Endothelial cell of umbilical vein (primary cell): Measurements from ENCODE around the gene PCSK6. TPM values are rescaled to one million over a fixed set of nuclear protein-coding genes. Genes with fewer than 3 reads are reported as not detected.

ENCODE experiments used
- BruUV-seq: library from RNA; stranded (reverse); fragments of 400-500 nt; replicated peaks from 2 replicates; lab custom pipeline; 2021; lab: Mats Ljungman, UMichigan
- CTCF ChIA-PET: fragments of 300-600, 350-600 bp; sonication (Branson Sonifier 250); formaldehyde crosslinking; loops from one replicate; lab custom pipeline; 2021; ENCODE audit warnings: antibody characterized with exemption, inconsistent platforms; lab: Charles Lee
- POLR2A ChIA-PET: fragments of 300-600, 350-600 bp; sonication (Branson Sonifier 250); formaldehyde crosslinking; loops from one replicate; lab custom pipeline; 2021; ENCODE audit warnings: antibody characterized with exemption, inconsistent platforms; lab: Charles Lee
- DNase-seq: peaks from one replicate; pipeline ENCODE4 v3.0.0-alpha.2; 2011; ENCODE audit warnings: low read depth, low spot score
- FAIRE-seq: peaks from 2 replicates; lab custom pipeline; 2011; peaks lifted over from hg19 to GRCh38; lab: Jason Lieb, UNC
- H2AFZ ChIP-seq: 2 replicates; pipeline ENCODE4 v1.6.0; 2012; ENCODE audit warnings: low read depth, low read length, control low read depth, inconsistent platforms
- H3K27ac ChIP-seq: 2 replicates; pipeline ENCODE4 v1.5.1; 2011; ENCODE audit warnings: low read depth, mild to moderate bottlenecking, control low read depth, low read length, moderate library complexity; ENCODE audit not compliant: insufficient read depth
- H3K27me3 ChIP-seq, 2 experiments: 2 replicates each; pipeline versions ENCODE4 v1.6.0 to v1.6.1; 2011; ENCODE audit warnings: low read length in 2 of 2, mixed read lengths in 1 of 2; ENCODE audit not compliant: control insufficient read depth in 2 of 2, insufficient read depth in 2 of 2
- H3K36me3 ChIP-seq, 2 experiments: 2 replicates in 1 of 2; 3 replicates in 1 of 2; pipeline ENCODE4 v1.5.1; 2011; ENCODE audit warnings: low read length in 2 of 2, mild to moderate bottlenecking in 1 of 2, moderate library complexity in 1 of 2; ENCODE audit not compliant: control insufficient read depth in 2 of 2, insufficient read depth in 2 of 2; ENCODE audit errors: extremely low read depth in 1 of 2
- H3K4me1 ChIP-seq: 3 replicates; pipeline ENCODE4 v1.5.1; 2011; ENCODE audit warnings: mild to moderate bottlenecking, low read length; ENCODE audit not compliant: control insufficient read depth, insufficient read depth; ENCODE audit errors: extremely low read depth
- H3K4me2 ChIP-seq: 2 replicates; pipeline ENCODE4 v1.6.1; 2011; ENCODE audit warnings: low read length, control low read depth, mixed read lengths; ENCODE audit not compliant: insufficient read depth
- H3K4me3 ChIP-seq, 3 experiments: fragments of 200-600 bp in 1 of 3; sonication (generic), shearing (Covaris generic) in 1 of 3; replicated peaks in 1 of 3; 2 replicates each; pipeline ENCODE4 v1.5.1; 2011 to 2016; ENCODE audit warnings: control low read depth in 3 of 3, low read length in 3 of 3, mild to moderate bottlenecking in 2 of 3, inconsistent platforms in 1 of 3, low read depth in 1 of 3, moderate library complexity in 1 of 3; ENCODE audit not compliant: insufficient read depth in 1 of 3
- H3K79me2 ChIP-seq: 2 replicates; pipeline ENCODE4 v1.6.0; 2012; ENCODE audit warnings: low read length, inconsistent platforms; ENCODE audit not compliant: control insufficient read depth, insufficient read depth
- H3K9ac ChIP-seq: replicated peaks from 2 replicates; pipeline ENCODE3; 2011; ENCODE audit warnings: low read length, control low read depth; ENCODE audit not compliant: insufficient read depth; ENCODE audit errors: extremely low read depth
- H3K9me1 ChIP-seq: replicated peaks from 3 replicates; pipeline ENCODE4 v1.6.0; 2011; ENCODE audit warnings: mild to moderate bottlenecking, low read length; ENCODE audit not compliant: control insufficient read depth, insufficient read depth; ENCODE audit errors: extremely low read depth
- H3K9me3 ChIP-seq: replicated peaks from 2 replicates; pipeline ENCODE4 v1.5.1; 2012; ENCODE audit warnings: low read length, inconsistent platforms; ENCODE audit not compliant: control insufficient read depth, insufficient read depth
- H4K20me1 ChIP-seq: replicated peaks from 2 replicates; pipeline ENCODE3; 2011; ENCODE audit warnings: mild to moderate bottlenecking, low read length; ENCODE audit not compliant: control insufficient read depth, insufficient read depth; ENCODE audit errors: extremely low read depth
- EZH2 ChIP-seq: IDR thresholded peaks from 2 replicates; pipeline ENCODE4 v1.6.1; 2012; ENCODE audit warnings: borderline replicate concordance, low read depth, mild to moderate bottlenecking, moderate library complexity, low read length, inconsistent platforms; ENCODE audit not compliant: severe bottlenecking
- FOS ChIP-seq: IDR thresholded peaks from 2 replicates; pipeline ENCODE4 v1.6.1; 2011; ENCODE audit warnings: mild to moderate bottlenecking, low read length, moderate library complexity, borderline replicate concordance; ENCODE audit not compliant: insufficient read depth
- GATA2 ChIP-seq: IDR thresholded peaks from 2 replicates; pipeline ENCODE4 v1.7.0; 2011; ENCODE audit warnings: low read depth, mild to moderate bottlenecking, moderate library complexity, mixed read lengths, low read length; ENCODE audit not compliant: insufficient read length, insufficient read depth
- JUN ChIP-seq: IDR thresholded peaks from 2 replicates; pipeline ENCODE4 v1.6.1; 2011; ENCODE audit warnings: borderline replicate concordance, low read depth; ENCODE audit not compliant: insufficient read length, insufficient read depth
- MYC ChIP-seq: IDR thresholded peaks from one replicate; pipeline ENCODE4 v1.6.1; 2011; ENCODE audit warnings: mild to moderate bottlenecking, low read depth, low read length
- POLR2A ChIP-seq: IDR thresholded peaks from 2 replicates; pipeline ENCODE4 v1.6.1; 2012; ENCODE audit warnings: low read depth, mild to moderate bottlenecking, control low read depth, low read length
- POLR2AphosphoS5 ChIP-seq: IDR thresholded peaks from 2 replicates; pipeline ENCODE4 v1.6.1; 2012; ENCODE audit warnings: low read depth, mild to moderate bottlenecking, control low read depth, low read length, moderate library complexity; ENCODE audit not compliant: insufficient read depth
- dilution Hi-C: fragments of 300-500 bp; cut with MboI; formaldehyde crosslinking; loops from one replicate; pipeline ENCODE4 v1.15.0; 2019; ENCODE audit warnings: low sequenced_read_pairs; ENCODE audit not compliant: extremely low pct_ligation_motif_present
- intact Hi-C: fragments of 100-400 bp; cut with micrococcal nuclease; formaldehyde crosslinking; loops from one replicate; pipeline ENCODE4 v1.10.0; 2022
- polyA plus RNA-seq, 4 experiments: library from polyadenylated mRNA; depleted of rRNA in 3 of 4; stranded (reverse) in 3 of 4; unstranded in 1 of 4; fragments of >200 nt; gene quantifications; 2 replicates each; pipeline versions ENCODE4 v1.2.1 to v1.2.3, GENCODE V29; 2011 to 2012; ENCODE audit warnings: missing spikeins in 1 of 4
- total RNA-seq: library from RNA; stranded (reverse); gene quantifications from 2 replicates; pipeline ENCODE4 v1.2.3, GENCODE V29; 2021
- TF ChIP-seq, protein P1 (sequence below): IDR thresholded peaks from 2 replicates; pipeline ENCODE4 v1.6.1; 2011; ENCODE audit not compliant: insufficient read depth, insufficient read length
- TF ChIP-seq, protein P2 (sequence below), 2 donors: IDR thresholded peaks; 1 replicate in 1 of 2; 2 replicates in 1 of 2; pipeline ENCODE4 v1.5.1; 2011; ENCODE audit warnings: low read length in 2 of 2, mild to moderate bottlenecking in 2 of 2, moderate library complexity in 2 of 2, control low read depth in 1 of 2, inconsistent platforms in 1 of 2, low read depth in 1 of 2; ENCODE audit not compliant: insufficient read depth in 1 of 2; ENCODE audit errors: extremely low read depth in 1 of 2

PCSK6 gene
- total and polyA plus RNA-seq, 2 donors (not counting 3 experiments of a cell fraction or from before 2014, with no cell fraction given), result 0.18 to 0.69 TPM

DNA sequence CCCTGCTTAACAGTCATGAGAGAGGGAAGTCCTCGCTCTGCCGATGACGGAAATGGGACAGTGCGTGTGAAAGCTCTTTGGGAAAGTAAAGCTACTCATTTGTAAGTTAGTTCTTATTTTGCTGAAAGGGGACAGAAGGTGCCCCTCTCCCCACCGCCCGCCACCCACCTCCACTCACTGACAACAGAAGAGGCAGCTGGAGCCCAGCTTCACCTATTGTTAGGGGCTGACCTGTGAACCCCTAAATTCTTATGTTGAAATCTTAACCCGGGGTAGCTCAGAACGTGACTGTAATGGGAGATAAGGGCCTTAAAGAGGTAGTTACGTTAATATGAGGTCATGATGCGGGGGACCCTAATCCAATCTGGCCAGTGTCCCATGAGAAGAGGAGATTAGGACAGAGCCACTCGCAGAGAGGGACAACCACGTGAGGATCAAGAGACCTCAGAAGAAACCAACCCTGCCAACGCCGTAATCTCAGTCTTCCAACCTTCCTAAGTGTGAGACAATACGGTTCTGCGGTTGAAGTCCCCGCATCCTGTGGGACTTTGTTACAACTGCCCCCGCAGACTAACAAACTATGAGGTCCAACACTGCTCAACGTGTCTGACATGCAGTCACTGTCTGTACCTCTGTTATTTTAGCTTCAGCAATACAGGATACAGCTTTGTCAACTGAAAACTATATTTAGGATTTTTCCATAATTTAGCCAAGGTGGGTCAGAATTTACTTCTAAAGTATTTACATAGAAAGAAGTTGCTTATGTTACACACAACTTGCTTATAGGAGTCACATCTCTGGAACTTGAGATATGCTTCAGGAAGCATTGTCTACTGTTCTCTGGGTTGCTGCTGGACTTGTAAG is 51.7 kb downstream of the PCSK6 start:
- DNase-seq (no peak), FAIRE-seq (no peak)
- CTCF ChIA-PET, result no interaction called here
- H3K4me1 ChIP-seq, result no peaks in the 10 kb centered on the region
- no peak overlapping the region for H3K9ac ChIP-seq
- no peaks in the 10 kb centered on the region for H3K36me3 ChIP-seq
- peaks cover 7 to 8% of the 10 kb centered on the region in 2 experiments for H3K27me3 ChIP-seq
- no peaks in the 10 kb centered on the region for H3K79me2 ChIP-seq
- no peaks in the 10 kb centered on the region for H3K9me1 ChIP-seq
- no peak overlapping the region for H2AFZ ChIP-seq
- H3K4me3 ChIP-seq, result no peak overlapping the region
- dilution Hi-C loops, result no loop called here
- no peak overlapping the region for H3K4me2 ChIP-seq
- no peaks in the 10 kb centered on the region for H4K20me1 ChIP-seq
- H3K9me3 ChIP-seq, result no peaks in the 10 kb centered on the region
- TF ChIP-seq JUN (no peak), GATA2 (no peak), FOS (no peak), POLR2AphosphoS5 (no peak), EZH2 (no peak), POLR2A (no peak), MYC (no peak)
- TF ChIP-seq, protein P1, sequence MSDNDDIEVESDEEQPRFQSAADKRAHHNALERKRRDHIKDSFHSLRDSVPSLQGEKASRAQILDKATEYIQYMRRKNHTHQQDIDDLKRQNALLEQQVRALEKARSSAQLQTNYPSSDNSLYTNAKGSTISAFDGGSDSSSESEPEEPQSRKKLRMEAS, result no peak
- TF ChIP-seq, protein P2, sequence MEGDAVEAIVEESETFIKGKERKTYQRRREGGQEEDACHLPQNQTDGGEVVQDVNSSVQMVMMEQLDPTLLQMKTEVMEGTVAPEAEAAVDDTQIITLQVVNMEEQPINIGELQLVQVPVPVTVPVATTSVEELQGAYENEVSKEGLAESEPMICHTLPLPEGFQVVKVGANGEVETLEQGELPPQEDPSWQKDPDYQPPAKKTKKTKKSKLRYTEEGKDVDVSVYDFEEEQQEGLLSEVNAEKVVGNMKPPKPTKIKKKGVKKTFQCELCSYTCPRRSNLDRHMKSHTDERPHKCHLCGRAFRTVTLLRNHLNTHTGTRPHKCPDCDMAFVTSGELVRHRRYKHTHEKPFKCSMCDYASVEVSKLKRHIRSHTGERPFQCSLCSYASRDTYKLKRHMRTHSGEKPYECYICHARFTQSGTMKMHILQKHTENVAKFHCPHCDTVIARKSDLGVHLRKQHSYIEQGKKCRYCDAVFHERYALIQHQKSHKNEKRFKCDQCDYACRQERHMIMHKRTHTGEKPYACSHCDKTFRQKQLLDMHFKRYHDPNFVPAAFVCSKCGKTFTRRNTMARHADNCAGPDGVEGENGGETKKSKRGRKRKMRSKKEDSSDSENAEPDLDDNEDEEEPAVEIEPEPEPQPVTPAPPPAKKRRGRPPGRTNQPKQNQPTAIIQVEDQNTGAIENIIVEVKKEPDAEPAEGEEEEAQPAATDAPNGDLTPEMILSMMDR (IDR thresholded peaks at IDR 0.05; ENCODE audit: extremely low read depth in 1 of 2, insufficient read depth in 1 of 2, low read depth in 1 of 2, low read length in 2 of 2), result no peak
- POLR2A ChIA-PET, result no interaction called here
- intact Hi-C loops, result no loop called here
- H3K27ac ChIP-seq, result no peak overlapping the region
- BruUV-seq, result no TSS peak
